H9 (cell line): ENCODE data around the gene F2R. TPM values are rescaled to one million over a fixed set of nuclear protein-coding genes. Genes with fewer than 3 reads are reported as not detected.

Experiments used
- DNase-seq: peaks from one replicate; pipeline ENCODE4 v3.0.0-alpha.2; 2017
- H2AFZ ChIP-seq: one replicate; pipeline ENCODE4 v1.6.1; 2013; ENCODE audit warnings: mild to moderate bottlenecking, low read length, control low read depth, moderate library complexity
- H2AK5ac ChIP-seq: 2 replicates; pipeline ENCODE4 v1.6.1; 2013; ENCODE audit warnings: low read length, control low read depth, mixed read lengths; ENCODE audit not compliant: insufficient read length
- H2BK120ac ChIP-seq: one replicate; pipeline ENCODE4 v1.6.1; 2013; ENCODE audit warnings: low read depth, mild to moderate bottlenecking, low read length, control low read depth, inconsistent platforms; ENCODE audit not compliant: poor library complexity, severe bottlenecking
- H2BK12ac ChIP-seq: 2 replicates; pipeline ENCODE4 v1.6.1; 2013; ENCODE audit warnings: low read length, control low read depth, mixed read lengths, low read depth; ENCODE audit not compliant: insufficient read length
- H2BK15ac ChIP-seq: 2 replicates; pipeline ENCODE4 v1.6.1; 2013; ENCODE audit warnings: low read depth, low read length, control low read depth
- H2BK20ac ChIP-seq: one replicate; pipeline ENCODE4 v1.6.1; 2013; ENCODE audit warnings: low read depth, mild to moderate bottlenecking, low read length, control low read depth, inconsistent platforms; ENCODE audit not compliant: poor library complexity, severe bottlenecking
- H2BK5ac ChIP-seq: 2 replicates; pipeline ENCODE4 v1.6.1; 2013; ENCODE audit warnings: low read length, control low read depth, mixed read lengths; ENCODE audit not compliant: insufficient read length
- H3K14ac ChIP-seq: 2 replicates; pipeline ENCODE4 v1.6.1; 2013; ENCODE audit warnings: low read length, control low read depth; ENCODE audit not compliant: insufficient read depth
- H3K18ac ChIP-seq: 2 replicates; pipeline ENCODE4 v1.6.1; 2013; ENCODE audit warnings: low read depth, mild to moderate bottlenecking, mixed read lengths, low read length, control low read depth; ENCODE audit not compliant: insufficient read length
- H3K23ac ChIP-seq: 2 replicates; pipeline ENCODE4 v1.6.1; 2013; ENCODE audit warnings: low read length, control low read depth, mixed read lengths, low read depth; ENCODE audit not compliant: insufficient read length
- H3K23me2 ChIP-seq: 2 replicates; pipeline ENCODE4 v1.6.1; 2013; ENCODE audit warnings: low read depth, mild to moderate bottlenecking, mixed read lengths, low read length, control low read depth; ENCODE audit not compliant: insufficient read length, poor library complexity, severe bottlenecking
- H3K27ac ChIP-seq: 2 replicates; pipeline ENCODE4 v1.5.1; 2013; ENCODE audit warnings: low read length, control low read depth, mixed read lengths, low read depth; ENCODE audit not compliant: insufficient read length
- H3K27me3 ChIP-seq: 2 replicates; pipeline ENCODE4 v1.6.1; 2013; ENCODE audit warnings: low read length, control low read depth, inconsistent platforms; ENCODE audit not compliant: insufficient read depth
- H3K4ac ChIP-seq: 2 replicates; pipeline ENCODE4 v1.6.1; 2013; ENCODE audit warnings: low read depth, mild to moderate bottlenecking, control low read depth, inconsistent platforms, low read length, moderate library complexity
- H3K4me1 ChIP-seq: 2 replicates; pipeline ENCODE4 v1.6.1; 2013; ENCODE audit warnings: low read length, control low read depth, inconsistent platforms; ENCODE audit not compliant: insufficient read depth
- H3K4me2 ChIP-seq: 2 replicates; pipeline ENCODE4 v1.6.1; 2013; ENCODE audit warnings: low read length, control low read depth, mixed read lengths; ENCODE audit not compliant: insufficient read length, insufficient read depth
- H3K56ac ChIP-seq: 2 replicates; pipeline ENCODE4 v1.6.1; 2013; ENCODE audit warnings: low read depth, mild to moderate bottlenecking, mixed read lengths, low read length, control low read depth; ENCODE audit not compliant: insufficient read length
- H3K79me1 ChIP-seq: 2 replicates; pipeline ENCODE4 v1.6.1; 2013; ENCODE audit warnings: low read depth, mild to moderate bottlenecking, moderate library complexity, low read length, control low read depth, inconsistent platforms; ENCODE audit not compliant: insufficient read depth, poor library complexity, severe bottlenecking
- H3K79me2 ChIP-seq: 2 replicates; pipeline ENCODE4 v1.6.1; 2013; ENCODE audit warnings: low read length, control low read depth, inconsistent platforms; ENCODE audit not compliant: insufficient read depth
- H3K9ac ChIP-seq: 2 replicates; pipeline ENCODE4 v1.6.1; 2013; ENCODE audit warnings: low read length, control low read depth, mixed read lengths; ENCODE audit not compliant: insufficient read length; ENCODE audit errors: extremely low read depth
- H3K9me3 ChIP-seq: one replicate; pipeline ENCODE4 v1.6.1; 2013; ENCODE audit warnings: low read depth, low read length, inconsistent platforms; ENCODE audit not compliant: control insufficient read depth
- H3T11ph ChIP-seq: one replicate; pipeline ENCODE4 v1.6.1; 2013; ENCODE audit warnings: mild to moderate bottlenecking, low read length, control low read depth, inconsistent platforms
- H4K20me1 ChIP-seq: one replicate; pipeline ENCODE4 v1.6.1; 2013; ENCODE audit not compliant: control insufficient read depth, insufficient read length, insufficient read depth
- H4K5ac ChIP-seq: 2 replicates; pipeline ENCODE4 v1.6.1; 2013; ENCODE audit warnings: low read depth, mild to moderate bottlenecking, mixed read lengths, low read length, control low read depth; ENCODE audit not compliant: insufficient read length
- H4K8ac ChIP-seq: replicated peaks from 2 replicates; pipeline ENCODE4 v1.6.1; 2013; ENCODE audit warnings: low read length, control low read depth, mixed read lengths, low read depth; ENCODE audit not compliant: insufficient read length
- H4K91ac ChIP-seq: 2 replicates; pipeline ENCODE4 v1.6.1; 2013; ENCODE audit warnings: low read depth, mild to moderate bottlenecking, moderate library complexity, mixed read lengths, low read length, control low read depth; ENCODE audit not compliant: insufficient read length
- H3K27ac Mint-ChIP-seq, 3 experiments: 2 replicates in 2 of 3; 3 replicates in 1 of 3; pipeline ENCODE4 v1.8.0; 2020 to 2021; ENCODE audit warnings: mixed read lengths in 3 of 3, mild to moderate bottlenecking in 1 of 3, moderate library complexity in 1 of 3
- H3K27me3 Mint-ChIP-seq: 2 replicates; pipeline ENCODE4 v1.8.0; 2021; ENCODE audit warnings: low read depth, mild to moderate bottlenecking, moderate library complexity, mixed read lengths
- H3K36me3 Mint-ChIP-seq, 3 experiments: 2 replicates in 2 of 3; 3 replicates in 1 of 3; pipeline ENCODE4 v1.8.0; 2020 to 2021; ENCODE audit warnings: low read depth in 3 of 3, mixed read lengths in 3 of 3; ENCODE audit not compliant: insufficient read depth in 1 of 3
- H3K4me1 Mint-ChIP-seq, 2 experiments: 2 replicates each; pipeline ENCODE4 v1.8.0; 2020; ENCODE audit warnings: mixed read lengths in 2 of 2
- H3K4me3 Mint-ChIP-seq, 2 experiments: 2 replicates in 1 of 2; 3 replicates in 1 of 2; pipeline ENCODE4 v1.8.0; 2020 to 2021; ENCODE audit warnings: mild to moderate bottlenecking in 2 of 2, mixed read lengths in 2 of 2, moderate library complexity in 1 of 2
- H3K9me3 Mint-ChIP-seq, 2 experiments: 2 replicates in 1 of 2; 3 replicates in 1 of 2; pipeline ENCODE4 v1.8.0; 2020; ENCODE audit warnings: mild to moderate bottlenecking in 2 of 2, mixed read lengths in 2 of 2, moderate library complexity in 1 of 2
- WGBS: extraction: QIAGEN DNeasy Blood & Tissue Kit; methylation state at CpG from one replicate; pipeline ENCODE4 v1.1.7; 2013; ENCODE audit warnings: missing lambda C conversion rate, low lambda C conversion rate, mixed read lengths; ENCODE audit not compliant: insufficient read length; ENCODE audit errors: extremely low coverage; 5-methylcytosine and 5-hydroxymethylcytosine counted together
- total RNA-seq: library from RNA; stranded (reverse); gene quantifications from 2 replicates; pipeline ENCODE4 v1.2.1, GENCODE V29; 2021
- TF ChIP-seq, protein P1 (sequence below): fragments of 200-600 bp; sonication (generic); conservative IDR thresholded peaks from 3 replicates; pipeline ENCODE4 v1.8.0; 2021; ENCODE audit warnings: antibody characterized with exemption, mild to moderate bottlenecking

Gene F2R
- total RNA-seq, 1 experiment from 2014 or later: 14.8 TPM

DNA sequence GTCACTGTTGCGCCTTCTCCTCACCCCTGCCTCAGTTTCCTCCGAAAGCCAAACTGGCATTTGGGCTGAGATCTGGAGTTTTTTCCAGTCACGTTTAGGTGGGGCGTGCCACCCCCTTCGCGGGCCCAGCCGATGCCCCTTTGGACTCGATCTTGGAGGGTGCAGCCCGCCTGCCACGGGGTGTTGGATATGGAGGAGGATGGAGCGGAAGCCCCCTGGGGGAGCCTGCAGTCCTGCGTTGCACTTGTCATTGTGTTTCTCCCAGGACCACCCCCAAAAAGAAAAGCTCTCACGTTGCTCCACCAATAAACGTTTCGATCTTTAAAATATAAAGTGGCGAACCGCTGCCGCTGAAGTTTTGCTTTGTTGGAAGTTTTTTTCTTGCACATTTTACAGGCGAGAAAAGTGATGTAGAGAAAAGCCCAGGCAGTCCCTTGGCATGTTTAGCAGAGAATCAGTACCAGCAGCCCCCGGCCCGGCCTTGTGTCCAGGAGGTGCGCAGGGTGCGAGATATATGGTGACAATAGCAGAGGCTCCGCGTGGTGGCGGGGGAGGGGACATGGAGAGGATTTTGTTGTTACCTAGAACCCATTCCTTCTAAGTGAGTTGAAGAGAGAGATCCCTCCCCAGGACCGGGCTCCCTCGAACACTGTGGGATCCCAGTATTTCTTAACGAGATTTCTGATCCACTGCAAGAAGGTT is 681 bp downstream of the F2R start:
- H3K27me3 Mint-ChIP-seq: peaks cover 30% of the 10 kb centered on the region
- no peak overlapping the region for H3K56ac ChIP-seq
- peak; percentile 43 for DNase-seq
- H3K9me3 ChIP-seq: no peaks in the 10 kb centered on the region
- H3K4ac ChIP-seq: no peak overlapping the region
- peak overlapping the region; percentile 35 for H3K9ac ChIP-seq
- no peak overlapping the region for H3K27ac ChIP-seq
- no peaks in the 10 kb centered on the region; the same call in 1 of the 2 replicates for H3K79me2 ChIP-seq
- no CpG with 5 or more reads among the region's 29 CpGs for WGBS
- no peaks in the 10 kb centered on the region; a peak in 1 of 5 replicates for H3K9me3 Mint-ChIP-seq
- H3K4me3 Mint-ChIP-seq: peak overlapping the region; percentile 80 to 89
- peaks cover 4% of the 10 kb centered on the region; the same call in 1 of the 2 replicates for H3K4me1 ChIP-seq
- peaks cover 8% of the 10 kb centered on the region for H3K79me1 ChIP-seq
- no peak overlapping the region for H2BK12ac ChIP-seq
- no peak overlapping the region for H4K5ac ChIP-seq
- TF ChIP-seq, protein P1, sequence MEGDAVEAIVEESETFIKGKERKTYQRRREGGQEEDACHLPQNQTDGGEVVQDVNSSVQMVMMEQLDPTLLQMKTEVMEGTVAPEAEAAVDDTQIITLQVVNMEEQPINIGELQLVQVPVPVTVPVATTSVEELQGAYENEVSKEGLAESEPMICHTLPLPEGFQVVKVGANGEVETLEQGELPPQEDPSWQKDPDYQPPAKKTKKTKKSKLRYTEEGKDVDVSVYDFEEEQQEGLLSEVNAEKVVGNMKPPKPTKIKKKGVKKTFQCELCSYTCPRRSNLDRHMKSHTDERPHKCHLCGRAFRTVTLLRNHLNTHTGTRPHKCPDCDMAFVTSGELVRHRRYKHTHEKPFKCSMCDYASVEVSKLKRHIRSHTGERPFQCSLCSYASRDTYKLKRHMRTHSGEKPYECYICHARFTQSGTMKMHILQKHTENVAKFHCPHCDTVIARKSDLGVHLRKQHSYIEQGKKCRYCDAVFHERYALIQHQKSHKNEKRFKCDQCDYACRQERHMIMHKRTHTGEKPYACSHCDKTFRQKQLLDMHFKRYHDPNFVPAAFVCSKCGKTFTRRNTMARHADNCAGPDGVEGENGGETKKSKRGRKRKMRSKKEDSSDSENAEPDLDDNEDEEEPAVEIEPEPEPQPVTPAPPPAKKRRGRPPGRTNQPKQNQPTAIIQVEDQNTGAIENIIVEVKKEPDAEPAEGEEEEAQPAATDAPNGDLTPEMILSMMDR: no peak
- peaks cover 2% of the 10 kb centered on the region; the same call in 1 of the 2 replicates for H3K27me3 ChIP-seq
- H3K36me3 Mint-ChIP-seq: peaks cover 3 to 4% (median 4%) of the 10 kb centered on the region in 3 experiments; a peak in 3 of 7 replicates
- peak overlapping the region in 1 of 3 experiments; percentile 22; a peak in 1 of 7 replicates for H3K27ac Mint-ChIP-seq
- H3T11ph ChIP-seq: no peak overlapping the region
- H4K20me1 ChIP-seq: no peaks in the 10 kb centered on the region
- no peak overlapping the region for H2AK5ac ChIP-seq
- peaks cover 18% of the 10 kb centered on the region for H3K23me2 ChIP-seq
- no peak overlapping the region for H3K23ac ChIP-seq
- peak overlapping the region; percentile 80 for H3K4me2 ChIP-seq
- H4K8ac ChIP-seq: no peak overlapping the region
- peaks cover 12 to 16% of the 10 kb centered on the region in 2 experiments for H3K4me1 Mint-ChIP-seq
- no peak overlapping the region for H2BK20ac ChIP-seq
- H4K91ac ChIP-seq: no peak overlapping the region
- no peak overlapping the region for H2BK15ac ChIP-seq
- H3K14ac ChIP-seq: peak overlapping the region; percentile 62; the same call in 1 of the 2 replicates
- H3K18ac ChIP-seq: peak overlapping the region; percentile 29
- no peak overlapping the region for H2BK5ac ChIP-seq
- no peak overlapping the region for H2BK120ac ChIP-seq
- H2AFZ ChIP-seq: no peak overlapping the region
